IMR-90 (cell line): ENCODE results near the gene PPFIA2. TPM values are rescaled to one million over a fixed set of nuclear protein-coding genes. Genes with fewer than 3 reads are reported as not detected.

Experiments used
- ATAC-seq: fragments of 200-7000 bp; cut with Tn5 transposase; 2 replicates; pipeline ENCODE4 v1.9.1; 2020; ENCODE audit warnings: low read depth, mild to moderate bottlenecking, moderate library complexity
- BruUV-seq: library from RNA; stranded (reverse); fragments of 400-500 nt; replicated peaks from 2 replicates; lab custom pipeline; 2021; lab: Mats Ljungman, UMichigan
- CTCF ChIA-PET: fragments of 300-600 bp; formaldehyde crosslinking; extraction: SDS; loops from one replicate; lab custom pipeline; 2021; ENCODE audit warnings: antibody characterized with exemption; lab: Yijun Ruan, JAX
- POLR2A ChIA-PET: fragments of 300-600 bp; sonication (Branson Sonifier 250); formaldehyde crosslinking; loops from one replicate; lab custom pipeline; 2022; ENCODE audit warnings: antibody characterized with exemption; ENCODE audit not compliant: unreplicated experiment; lab: Charles Lee
- DNase-seq: peaks from one replicate; pipeline ENCODE4 v3.0.0; 2013
- H2AFZ ChIP-seq: replicated peaks from 2 replicates; pipeline ENCODE3; 2013; ENCODE audit warnings: low read length, mild to moderate bottlenecking; ENCODE audit not compliant: poor library complexity
- H2AK5ac ChIP-seq: 2 replicates; pipeline ENCODE4 v1.6.1; 2013; ENCODE audit warnings: low read depth, low read length, inconsistent platforms
- H2AK9ac ChIP-seq: replicated peaks from 2 replicates; pipeline ENCODE3; 2013; ENCODE audit warnings: mild to moderate bottlenecking, low read depth, low read length, moderate library complexity; ENCODE audit not compliant: poor library complexity
- H2BK120ac ChIP-seq: 2 replicates; pipeline ENCODE4 v1.6.1; 2013; ENCODE audit warnings: low read depth, low read length, inconsistent platforms
- H2BK15ac ChIP-seq: 3 replicates; pipeline ENCODE4 v1.6.1; 2013; ENCODE audit warnings: low read depth, low read length, inconsistent platforms
- H2BK20ac ChIP-seq: 2 replicates; pipeline ENCODE4 v1.6.1; 2013; ENCODE audit warnings: low read depth, mild to moderate bottlenecking, inconsistent platforms, low read length, moderate library complexity
- H2BK5ac ChIP-seq: 2 replicates; pipeline ENCODE4 v1.6.1; 2013; ENCODE audit warnings: mild to moderate bottlenecking, low read depth, low read length, inconsistent platforms; ENCODE audit not compliant: poor library complexity, severe bottlenecking
- H3K14ac ChIP-seq: replicated peaks from 2 replicates; pipeline ENCODE4 v1.6.1; 2013; ENCODE audit warnings: low read depth, low read length, inconsistent platforms
- H3K18ac ChIP-seq: 2 replicates; pipeline ENCODE4 v1.6.1; 2013; ENCODE audit warnings: low read depth, low read length, control low read depth
- H3K23ac ChIP-seq: 2 replicates; pipeline ENCODE4 v1.6.1; 2013; ENCODE audit warnings: low read depth, low read length, inconsistent platforms
- H3K27ac ChIP-seq: 2 replicates; pipeline ENCODE4 v1.5.1; 2013; ENCODE audit warnings: mild to moderate bottlenecking, control low read depth, low read length; ENCODE audit not compliant: insufficient read depth
- H3K27me3 ChIP-seq: 2 replicates; pipeline ENCODE4 v1.6.1; 2013; ENCODE audit warnings: low read length; ENCODE audit not compliant: control insufficient read depth, insufficient read depth
- H3K36me3 ChIP-seq: 2 replicates; pipeline ENCODE4 v1.6.1; 2013; ENCODE audit warnings: low read length, mixed read lengths; ENCODE audit not compliant: control insufficient read depth, insufficient read depth
- H3K4ac ChIP-seq: 2 replicates; pipeline ENCODE4 v1.6.1; 2013; ENCODE audit warnings: low read depth, low read length, inconsistent platforms
- H3K4me1 ChIP-seq: 2 replicates; pipeline ENCODE4 v1.6.1; 2013; ENCODE audit warnings: low read length, mixed read lengths; ENCODE audit not compliant: control insufficient read depth, insufficient read depth
- H3K4me2 ChIP-seq: 2 replicates; pipeline ENCODE4 v1.6.1; 2013; ENCODE audit warnings: low read depth, mild to moderate bottlenecking, control low read depth, low read length, moderate library complexity
- H3K4me3 ChIP-seq: 2 replicates; pipeline ENCODE4 v1.5.1; 2013; ENCODE audit warnings: low read depth, mild to moderate bottlenecking, control low read depth, low read length, moderate library complexity; ENCODE audit not compliant: insufficient read depth
- H3K56ac ChIP-seq: 2 replicates; pipeline ENCODE4 v1.6.1; 2013; ENCODE audit warnings: low read length, inconsistent platforms; ENCODE audit not compliant: insufficient read depth; ENCODE audit errors: extremely low read depth
- H3K79me1 ChIP-seq, 2 experiments: 2 replicates each; pipeline ENCODE4 v1.6.1; 2013; ENCODE audit warnings: low read length in 2 of 2, inconsistent platforms in 1 of 2, low read depth in 1 of 2
- H3K9ac ChIP-seq: 2 replicates; pipeline ENCODE4 v1.6.1; 2013; ENCODE audit warnings: low read depth, low read length, control low read depth
- H3K9me1 ChIP-seq: 2 replicates; pipeline ENCODE4 v1.6.1; 2013; ENCODE audit warnings: low read length, inconsistent platforms; ENCODE audit not compliant: insufficient read depth
- H3K9me3 ChIP-seq: 2 replicates; pipeline ENCODE4 v1.6.1; 2013; ENCODE audit warnings: low read length; ENCODE audit not compliant: control insufficient read depth, insufficient read depth
- H4K20me1 ChIP-seq: 2 replicates; pipeline ENCODE4 v1.6.1; 2013; ENCODE audit warnings: low read length, inconsistent platforms; ENCODE audit not compliant: insufficient read depth
- H4K5ac ChIP-seq: 2 replicates; pipeline ENCODE4 v1.6.1; 2013; ENCODE audit warnings: mild to moderate bottlenecking, low read depth, low read length, control low read depth
- H4K8ac ChIP-seq, 2 experiments: 2 replicates each; pipeline ENCODE4 v1.6.1; 2013; ENCODE audit warnings: low read depth in 2 of 2, low read length in 2 of 2, control low read depth in 1 of 2, inconsistent platforms in 1 of 2
- H4K91ac ChIP-seq: 2 replicates; pipeline ENCODE4 v1.6.1; 2013; ENCODE audit warnings: low read depth, low read length, inconsistent platforms; ENCODE audit not compliant: insufficient read depth
- NFE2L2 ChIP-seq: fragments of 150-350 bp; IDR thresholded peaks from 2 replicates; pipeline ENCODE4 v1.6.1; 2016; ENCODE audit warnings: low read depth, mild to moderate bottlenecking, low read length
- RAD21 ChIP-seq: IDR thresholded peaks from 2 replicates; pipeline ENCODE4 v1.6.1; 2012; ENCODE audit warnings: low read length, improper control_type of control experiment
- RFX5 ChIP-seq: IDR thresholded peaks from 2 replicates; pipeline ENCODE4 v1.8.0; 2012; ENCODE audit warnings: low read depth, mild to moderate bottlenecking, low read length, moderate library complexity
- WGBS, 2 experiments: methylation state at CpG; one replicate each; pipeline versions ENCODE4 v1.1.5 to v1.1.7; 2013; ENCODE audit warnings: missing lambda C conversion rate in 2 of 2; ENCODE audit not compliant: insufficient read length in 1 of 2; ENCODE audit errors: extremely low coverage in 2 of 2; 5-methylcytosine and 5-hydroxymethylcytosine counted together
- dilution Hi-C: fragments of 300-500 bp; cut with HindIII; formaldehyde crosslinking; loops from one replicate; pipeline ENCODE4 v1.14.3; 2018; ENCODE audit warnings: low sequenced_read_pairs; ENCODE audit not compliant: unreplicated experiment
- in situ Hi-C: fragments of 300-500 bp; cut with MboI; formaldehyde crosslinking; loops from 3 replicates; pipeline ENCODE4 v1.14.3; 2019; ENCODE audit warnings: low sequenced_read_pairs, inconsistent platforms, mixed read lengths
- intact Hi-C: fragments of 100-400 bp; cut with micrococcal nuclease; formaldehyde crosslinking; loops from 2 replicates; pipeline ENCODE4 v1.10.0; 2022
- polyA plus RNA-seq, 3 experiments: library from polyadenylated mRNA; depleted of rRNA; stranded (reverse); fragments of >200 nt; gene quantifications; 2 replicates each; pipeline ENCODE4 v1.2.3, GENCODE V29; 2012; ENCODE audit warnings: low replicate concordance in 1 of 3
- total RNA-seq: library from RNA; depleted of rRNA; stranded (reverse); fragments of >200 nt; gene quantifications from 2 replicates; pipeline ENCODE4 v1.2.3, GENCODE V29; 2012

The PPFIA2 gene
- total and polyA plus RNA-seq, 2 of the 4 experiments (the other 2 are of a cell fraction) = 0.29 to 1.3 TPM

- POLR2A ChIA-PET = no interaction called here
Observed at GRCh38 chr12:81245458-81245857, 513.7 kb downstream of the PPFIA2 start.

More at GRCh38 chr12:81245458-81245857, 513.7 kb downstream of the PPFIA2 start:
- CTCF ChIA-PET = no interaction called here
- ATAC-seq (no peak), DNase-seq (no peak)
- H3K9ac ChIP-seq = no peak overlapping the region
- no peak overlapping the region for H4K91ac ChIP-seq
- no peak overlapping the region for H2BK120ac ChIP-seq
- no peak overlapping the region for H3K14ac ChIP-seq
- BruUV-seq = no TSS peak
- H2AFZ ChIP-seq = no peak overlapping the region
- intact Hi-C loops = no loop called here
- H3K4ac ChIP-seq = no peak overlapping the region
- H3K56ac ChIP-seq = no peak overlapping the region
- in situ Hi-C loops = no loop called here
- no peaks in the 10 kb centered on the region for H4K20me1 ChIP-seq
- TF ChIP-seq NFE2L2 (no peak), RFX5 (no peak), RAD21 (no peak)
- no peak overlapping the region for H3K4me3 ChIP-seq
- no peaks in the 10 kb centered on the region for H3K79me1 ChIP-seq
- H2BK5ac ChIP-seq = no peak overlapping the region
- no peak overlapping the region for H2AK9ac ChIP-seq
- H3K18ac ChIP-seq = no peak overlapping the region
- H3K27me3 ChIP-seq = no peaks in the 10 kb centered on the region
- WGBS, 2 experiments = no CpG with 5 or more reads among the region's 2 CpGs
- dilution Hi-C loops = no loop called here
- no peaks in the 10 kb centered on the region for H3K4me1 ChIP-seq
- no peak overlapping the region for H2AK5ac ChIP-seq
- no peaks in the 10 kb centered on the region for H3K9me3 ChIP-seq
- no peak overlapping the region for H3K27ac ChIP-seq
- no peak overlapping the region for H4K8ac ChIP-seq
- H3K4me2 ChIP-seq = no peak overlapping the region
- H3K36me3 ChIP-seq = no peaks in the 10 kb centered on the region
- no peaks in the 10 kb centered on the region for H3K9me1 ChIP-seq
- H4K5ac ChIP-seq = no peak overlapping the region
- H2BK15ac ChIP-seq = no peak overlapping the region
- H2BK20ac ChIP-seq = no peak overlapping the region
- H3K23ac ChIP-seq = no peak overlapping the region
